UCSD-AML1 (cell line): ENCODE data around the gene SUSD4.

ENCODE experiments used
- DNase-seq: peaks from one replicate; lab custom pipeline; 2025; ENCODE audit not compliant: unreplicated experiment; lab: John Stamatoyannopoulos, UW

The SUSD4 gene

DNA sequence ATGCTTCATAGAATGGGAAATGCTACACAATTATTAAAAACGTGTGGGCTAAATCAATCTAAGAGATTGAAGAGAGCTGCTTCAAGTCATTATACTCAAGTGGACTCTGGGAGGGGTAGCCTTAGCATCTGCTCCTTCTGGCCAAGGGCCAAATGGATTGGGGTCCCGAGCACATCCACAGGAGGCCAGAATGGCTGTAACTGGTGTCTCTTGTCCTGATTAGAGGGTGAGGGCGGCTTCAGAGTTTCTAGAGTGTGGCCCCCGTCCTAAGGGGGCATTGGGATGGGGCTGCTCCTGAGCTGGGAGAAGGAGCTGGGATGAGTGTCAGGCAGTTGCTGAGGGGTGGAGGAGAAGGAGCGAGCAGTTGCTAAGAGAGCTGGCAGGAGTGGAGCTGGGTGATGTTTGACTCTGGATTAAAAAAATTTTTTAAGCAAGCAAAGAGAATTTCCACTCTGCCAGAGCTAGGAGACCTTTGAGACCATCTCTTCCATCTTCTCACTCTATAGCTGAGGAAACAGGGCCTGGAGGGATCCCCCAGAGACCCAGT lies 149.6 kb downstream of the SUSD4 start:
- DNase-seq = no peak

DNA sequence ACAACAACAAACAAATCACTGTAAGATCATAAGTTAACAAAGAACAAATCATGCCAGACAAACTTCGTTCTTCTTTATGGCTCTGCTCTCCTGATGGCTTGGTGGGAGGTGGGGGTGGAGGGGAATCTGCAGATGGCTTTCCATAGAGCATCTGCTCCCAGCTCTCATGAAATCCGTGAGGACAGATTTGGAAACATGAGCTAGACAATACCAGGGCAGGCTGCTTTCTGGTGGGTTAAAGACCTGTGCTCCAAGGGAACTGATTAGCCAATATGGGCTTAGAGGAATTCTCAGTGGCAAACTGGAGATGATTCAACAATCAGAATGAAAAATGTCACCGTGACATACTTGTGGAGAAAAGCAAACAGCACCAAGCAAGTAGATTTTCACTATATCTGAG lies 151.5 kb downstream of the SUSD4 start:
- no peak for DNase-seq

DNA sequence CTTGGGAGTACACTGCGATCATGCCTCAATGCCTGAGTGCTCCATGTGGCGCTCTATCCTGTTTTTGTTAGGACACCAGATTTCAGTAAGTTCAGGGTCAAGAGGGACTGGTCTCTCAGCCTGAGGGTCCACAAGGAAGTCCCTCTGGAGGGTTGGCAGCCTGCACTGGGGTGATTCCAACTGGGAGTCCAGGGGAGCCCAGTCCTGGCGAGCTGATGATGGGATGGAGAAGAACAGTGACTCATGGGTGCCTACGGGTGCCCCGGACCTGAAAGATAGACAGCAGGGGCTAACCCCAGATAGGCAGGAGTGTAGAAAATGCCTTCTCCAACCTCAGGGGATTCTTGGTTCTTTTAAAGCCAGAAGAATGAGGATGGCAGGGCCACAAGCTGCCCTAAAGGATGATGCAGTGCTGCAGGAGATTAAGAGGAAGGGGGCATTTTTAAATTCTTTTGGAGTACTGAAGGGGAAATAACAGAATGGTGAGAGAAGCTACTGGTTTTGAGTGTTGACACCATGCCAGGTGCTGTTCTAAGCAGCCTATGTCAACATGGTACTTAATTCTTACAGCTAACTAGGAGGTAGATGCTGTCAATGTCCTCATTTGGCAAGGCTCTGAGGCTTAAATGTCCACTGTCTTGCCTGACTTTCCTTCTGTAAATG lies 152.5 kb downstream of the SUSD4 start:
- DNase-seq = no peak

DNA sequence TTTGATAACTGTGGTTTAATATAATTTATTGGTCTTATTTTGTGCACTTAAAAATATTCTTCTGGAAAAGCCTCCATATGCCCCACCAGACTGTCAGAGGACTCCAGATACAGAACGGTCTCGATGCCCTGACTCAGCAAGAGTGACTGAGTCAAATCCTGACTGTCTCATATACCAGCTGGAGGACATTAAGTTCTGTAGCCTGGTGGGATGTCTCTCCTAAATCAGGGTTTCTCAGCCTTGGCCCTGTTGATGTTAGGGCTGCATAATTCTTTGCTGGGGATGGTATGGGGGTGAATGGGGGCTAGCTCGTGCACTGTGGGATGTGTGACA lies 153.2 kb downstream of the SUSD4 start:
- no peak for DNase-seq

DNA sequence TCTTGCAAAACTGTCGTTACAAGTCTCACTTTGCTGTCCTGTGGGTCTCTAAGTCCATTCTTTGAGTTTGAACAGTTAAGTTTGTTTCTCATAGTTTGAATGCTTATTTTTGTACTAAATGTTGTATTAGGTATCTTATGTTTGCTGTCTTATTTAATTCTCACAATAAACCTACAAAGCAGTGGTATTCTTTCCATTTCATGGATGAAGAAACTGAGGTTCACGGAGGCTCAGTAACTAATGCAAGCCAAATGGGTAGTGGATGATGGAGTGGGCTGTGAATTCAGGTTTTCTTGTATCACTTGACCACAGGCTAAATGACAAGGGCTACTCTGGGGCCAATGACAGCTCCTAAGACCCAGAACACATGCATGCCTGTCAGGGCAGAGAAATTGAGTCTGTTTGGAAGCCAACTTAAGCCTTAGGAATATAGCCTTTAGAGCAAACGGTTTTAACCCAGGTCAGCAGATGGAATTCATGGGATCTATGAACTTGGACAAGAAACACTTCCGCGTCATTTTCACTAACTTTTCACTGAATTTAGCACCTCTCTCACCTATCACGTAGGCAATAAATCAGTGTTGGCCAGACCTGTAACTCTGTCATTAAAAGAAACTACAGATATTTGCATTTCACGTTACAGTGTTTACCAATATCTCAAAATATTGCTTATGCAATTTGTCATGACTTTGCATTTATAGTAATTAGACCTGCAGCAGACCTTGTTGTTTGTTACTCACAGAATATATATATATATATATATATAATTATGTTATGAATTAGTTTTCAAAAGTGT lies 153.8 kb downstream of the SUSD4 start:
- DNase-seq = no peak

DNA sequence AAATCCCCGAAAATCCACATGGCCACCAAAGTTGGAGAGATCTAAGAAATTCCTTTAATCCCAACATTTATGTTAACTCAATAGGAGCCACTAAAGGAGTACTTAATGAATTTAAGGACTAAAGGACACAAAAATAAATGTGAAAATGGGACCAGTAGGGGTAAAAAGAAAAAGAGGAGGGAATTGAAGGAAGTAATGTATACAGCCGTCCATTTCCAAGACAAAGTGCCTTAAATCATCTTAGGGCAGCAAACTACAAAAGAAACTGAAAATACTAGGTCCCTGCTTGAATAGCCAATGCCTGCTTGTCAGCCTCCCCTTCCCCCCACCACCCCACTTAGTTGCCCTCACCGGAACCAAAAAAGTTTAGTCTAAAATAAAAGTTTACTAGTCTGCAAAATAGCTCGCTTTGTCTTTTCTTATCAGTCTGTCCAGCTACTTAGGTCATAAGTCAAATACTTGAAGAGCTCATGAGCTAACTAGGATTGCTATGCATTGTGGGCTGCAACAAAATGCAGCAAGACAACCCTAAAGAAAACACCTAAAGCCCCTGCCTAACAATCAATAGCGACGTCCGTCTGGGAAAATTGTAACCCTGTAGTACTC lies 154.6 kb downstream of the SUSD4 start:
- no peak for DNase-seq

DNA sequence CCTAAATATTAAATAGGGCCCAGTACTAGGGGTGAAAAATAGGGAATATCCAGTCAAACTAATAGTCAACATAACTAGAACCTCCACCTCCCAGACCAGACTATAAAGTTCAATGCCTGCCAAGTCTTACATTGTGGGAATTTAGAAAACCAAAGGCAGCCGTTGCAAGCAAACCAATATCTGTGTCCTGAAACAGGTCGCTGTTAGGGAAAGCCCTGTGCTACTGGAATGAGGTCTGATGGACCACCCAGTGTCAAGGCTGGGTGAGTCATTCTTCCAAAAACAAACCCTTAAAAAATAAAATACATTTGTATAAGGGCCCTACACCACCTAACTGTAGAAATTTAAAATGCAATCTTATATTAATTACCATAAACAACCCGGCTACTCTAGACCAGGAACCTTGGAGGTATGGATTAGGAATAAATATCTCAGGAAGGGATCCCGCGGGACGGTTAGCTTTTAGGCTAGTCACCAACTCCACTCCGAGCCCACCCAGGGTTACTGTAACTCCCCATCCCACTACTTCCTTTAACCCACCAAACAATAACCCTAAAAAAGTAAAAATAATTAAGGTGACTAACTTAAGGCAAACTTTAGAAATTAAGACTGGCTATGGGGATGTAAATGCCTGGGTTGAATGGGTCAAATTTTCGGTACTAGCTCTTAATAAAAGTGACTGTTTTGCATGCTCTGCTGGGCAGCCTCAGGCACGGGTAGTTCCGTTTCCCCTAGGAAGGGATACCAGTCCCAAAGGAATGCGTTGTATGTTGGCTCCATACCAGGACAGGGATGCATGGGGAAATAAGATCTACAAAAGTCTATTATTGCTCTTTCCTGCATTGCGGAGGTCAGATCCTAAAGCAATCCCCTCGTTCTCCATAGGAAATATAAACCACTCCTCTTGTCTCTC lies 155.6 kb downstream of the SUSD4 start:
- no peak for DNase-seq

DNA sequence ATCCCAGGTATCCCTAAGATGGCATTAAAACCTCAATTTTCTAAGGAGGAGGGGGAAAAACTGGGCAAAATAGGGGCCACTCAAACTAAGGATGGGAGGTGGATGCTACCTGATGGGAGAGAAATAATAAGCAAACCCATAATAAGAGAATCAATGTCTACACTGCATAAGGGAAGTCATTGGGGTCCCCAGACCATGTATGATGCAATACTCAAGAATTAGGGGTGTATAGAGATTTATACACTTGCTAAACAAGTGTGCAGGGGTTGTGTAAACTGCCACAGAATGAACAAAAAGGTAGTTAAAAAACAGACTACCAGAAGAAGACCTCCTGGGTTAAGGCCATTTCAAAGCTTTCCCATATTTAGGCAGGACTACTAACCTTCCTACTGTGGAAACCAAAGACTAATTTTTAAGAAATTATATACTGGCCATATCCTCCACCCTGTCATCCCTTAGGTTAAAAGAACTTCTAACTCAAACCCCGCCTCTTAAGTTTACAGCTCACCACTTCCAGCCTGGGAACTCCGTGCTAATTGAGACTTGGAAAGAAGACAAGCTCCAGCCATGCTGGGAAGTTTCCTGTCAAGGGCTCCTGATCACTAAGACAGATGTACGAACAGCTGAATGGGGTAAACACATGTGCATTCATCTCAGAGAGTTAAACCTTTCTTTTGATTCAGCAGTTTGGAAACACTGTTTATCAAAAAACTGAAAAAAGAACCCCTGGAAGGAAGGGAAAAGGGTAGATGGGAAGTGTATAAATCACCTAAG lies 156.5 kb downstream of the SUSD4 start:
- DNase-seq = no peak

DNA sequence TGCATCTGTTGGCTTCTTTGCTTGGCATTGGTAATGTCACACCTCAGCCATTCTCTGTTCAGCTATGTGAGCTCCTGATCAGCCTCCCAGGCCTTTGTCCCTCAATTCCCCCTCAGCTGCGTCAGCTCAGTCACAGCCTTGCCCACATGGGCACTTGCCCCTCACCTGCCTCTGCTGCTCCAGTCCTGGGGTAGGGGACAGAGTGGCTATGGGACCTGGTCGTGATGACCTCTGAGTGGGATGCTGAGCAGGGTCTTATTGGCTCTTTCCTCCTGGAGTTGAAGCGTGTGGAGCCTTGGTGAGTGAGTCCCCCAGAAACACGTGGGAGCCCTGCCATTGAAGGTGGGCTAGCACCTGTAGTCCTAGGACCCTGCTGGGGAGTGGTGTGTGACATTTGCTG lies 159.6 kb downstream of the SUSD4 start:
- DNase-seq = no peak

DNA sequence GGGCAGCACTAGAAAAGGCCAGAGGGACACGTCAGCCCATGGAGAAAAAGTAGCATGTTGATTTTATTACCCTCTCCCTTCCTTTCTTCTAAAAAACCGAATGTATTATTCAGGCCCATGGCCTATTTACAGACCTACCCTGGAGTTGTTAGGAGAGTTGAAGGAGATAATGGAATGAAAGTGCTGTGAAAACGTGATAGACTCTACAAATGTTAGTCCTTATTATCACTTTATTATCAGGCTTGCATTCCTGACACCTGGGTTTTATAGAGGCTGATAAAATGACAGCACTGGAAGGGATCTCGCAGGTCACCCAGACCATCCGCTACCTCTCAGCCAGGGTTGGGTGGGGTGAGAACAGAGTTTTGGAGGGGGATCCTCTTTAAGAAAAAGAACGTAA lies 160.3 kb downstream of the SUSD4 start:
- no peak for DNase-seq

DNA sequence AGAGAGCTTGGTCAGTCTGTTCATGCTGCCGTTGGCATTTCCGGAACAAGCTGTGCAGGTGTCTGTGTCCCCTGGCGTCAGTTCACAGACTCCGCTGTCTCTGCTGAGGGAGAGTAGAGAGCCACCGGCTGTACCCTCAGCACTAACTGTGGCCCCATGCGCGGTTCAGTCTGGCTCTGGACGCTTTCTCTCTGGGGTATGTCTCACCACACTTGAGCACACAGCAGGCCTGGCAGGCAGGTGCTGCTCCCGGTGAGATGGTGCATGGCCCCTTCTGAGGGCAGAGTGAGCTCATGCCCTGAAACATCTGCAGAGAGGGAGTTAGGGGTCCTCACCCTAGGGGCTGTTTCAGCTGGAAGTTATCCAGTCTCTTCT lies 161.0 kb downstream of the SUSD4 start:
- DNase-seq = no peak

DNA sequence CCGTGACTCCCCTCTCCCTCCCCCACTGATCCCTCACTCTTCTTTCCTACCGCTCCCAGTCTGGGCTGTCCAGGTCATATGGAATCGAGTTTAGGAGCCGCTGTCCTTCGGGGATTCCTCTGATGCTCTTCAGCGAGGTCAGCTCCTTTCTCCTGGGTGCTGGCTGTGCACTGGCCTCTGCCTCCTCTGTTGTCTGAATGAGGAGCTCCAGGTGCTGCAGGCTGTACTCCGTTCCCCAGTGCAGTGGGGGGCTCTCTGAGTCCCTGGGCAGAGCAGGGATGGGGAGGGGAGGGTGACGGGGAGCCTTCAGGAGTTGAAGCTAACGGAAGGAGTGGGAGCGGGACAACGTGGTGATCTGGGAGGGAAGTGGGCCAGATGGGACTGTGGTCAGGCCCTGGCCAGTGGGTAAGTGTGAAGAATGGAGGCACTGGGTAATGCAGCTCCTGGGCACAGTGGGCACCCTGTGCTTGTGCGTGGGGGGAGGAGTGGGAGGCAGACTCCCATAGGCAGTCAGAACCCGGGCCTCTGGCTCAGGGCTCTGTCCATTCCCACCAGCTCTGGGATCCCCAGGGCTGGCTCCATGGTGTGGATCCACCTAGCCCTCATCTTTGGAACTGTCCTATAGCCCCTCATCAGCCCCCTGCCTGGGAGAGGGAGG lies 161.5 kb downstream of the SUSD4 start:
- no peak for DNase-seq

DNA sequence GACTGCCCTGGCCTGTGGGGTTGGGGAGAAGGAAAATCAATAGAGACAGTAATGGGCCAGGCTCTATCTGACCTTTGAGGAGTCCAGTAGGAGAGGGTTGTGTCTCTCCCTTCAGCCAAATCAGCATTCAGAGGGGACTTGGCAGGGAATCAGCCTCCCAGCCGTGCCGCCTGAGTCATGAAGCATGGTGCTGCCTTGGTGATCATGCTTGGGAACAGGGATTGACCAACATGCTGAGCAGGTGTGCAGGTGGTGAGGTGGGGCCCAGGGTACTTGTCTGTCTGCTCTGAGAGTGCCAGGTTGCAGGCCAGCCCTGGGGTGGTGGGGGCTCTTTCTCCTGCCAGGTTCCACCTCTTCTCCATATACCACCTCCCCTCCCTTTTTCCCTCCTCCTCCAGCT lies 162.0 kb downstream of the SUSD4 start:
- DNase-seq = no peak

DNA sequence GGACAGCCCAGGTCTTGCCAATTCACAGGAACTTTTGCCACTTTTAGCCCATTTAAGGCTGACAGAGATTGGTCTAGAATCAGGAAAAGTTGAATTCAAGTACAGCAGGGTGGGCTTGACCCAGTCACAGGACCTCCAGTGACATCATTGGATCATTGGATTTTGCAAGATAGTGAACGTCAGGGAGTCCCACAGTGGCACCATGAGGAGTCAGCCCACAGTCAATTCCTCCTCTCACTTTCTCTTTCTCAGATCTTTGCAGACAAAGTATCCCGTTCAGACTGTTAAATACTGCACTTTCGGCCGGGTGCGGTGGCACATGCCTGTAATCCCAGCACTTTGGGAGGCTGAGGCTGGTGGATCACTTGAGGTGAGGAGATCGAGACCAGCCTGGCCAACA lies 163.1 kb downstream of the SUSD4 start:
- no peak for DNase-seq

DNA sequence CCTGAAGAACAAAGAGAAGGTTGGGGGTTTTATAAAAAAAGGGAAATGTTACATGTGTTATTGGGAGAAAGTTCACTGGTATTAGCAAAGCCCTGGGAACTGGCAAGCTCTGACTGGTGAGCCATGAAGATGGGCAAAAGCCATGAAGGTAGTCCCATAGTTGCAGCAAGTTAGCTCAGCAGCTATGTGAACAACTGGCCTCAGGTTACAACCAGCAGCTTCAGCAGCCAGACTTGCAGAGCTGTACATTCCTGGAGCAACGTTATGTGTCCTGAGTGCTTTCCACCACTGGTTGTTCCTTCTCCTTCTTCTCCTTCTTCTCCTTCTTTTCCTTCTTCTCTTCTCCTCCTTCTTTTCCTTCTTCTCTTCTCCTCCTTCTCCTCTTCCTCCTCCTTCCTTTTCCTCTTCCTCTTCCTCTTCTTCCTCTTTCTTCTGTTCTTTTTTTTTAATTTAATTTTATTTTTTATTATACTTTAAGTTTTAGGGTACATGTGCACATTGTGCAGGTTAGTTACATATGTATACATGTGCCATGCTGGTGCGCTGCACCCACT lies 164.8 kb downstream of the SUSD4 start:
- no peak for DNase-seq

DNA sequence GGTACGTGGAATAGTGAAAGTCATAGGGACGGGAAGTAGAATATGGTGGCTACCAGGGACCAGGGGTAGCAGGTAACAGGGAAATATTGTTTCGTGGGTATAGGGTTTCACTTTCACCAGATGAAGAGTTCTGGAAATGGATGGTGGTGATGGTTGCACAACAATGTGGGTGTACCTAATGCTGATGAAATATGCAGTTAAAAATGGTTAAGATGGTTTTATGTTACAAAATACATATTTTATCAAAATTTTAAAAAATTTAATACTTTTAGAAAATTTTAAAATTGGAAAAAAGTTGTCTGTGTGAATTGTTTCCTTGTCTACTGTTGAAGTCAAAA lies 165.4 kb downstream of the SUSD4 start:
- no peak for DNase-seq

DNA sequence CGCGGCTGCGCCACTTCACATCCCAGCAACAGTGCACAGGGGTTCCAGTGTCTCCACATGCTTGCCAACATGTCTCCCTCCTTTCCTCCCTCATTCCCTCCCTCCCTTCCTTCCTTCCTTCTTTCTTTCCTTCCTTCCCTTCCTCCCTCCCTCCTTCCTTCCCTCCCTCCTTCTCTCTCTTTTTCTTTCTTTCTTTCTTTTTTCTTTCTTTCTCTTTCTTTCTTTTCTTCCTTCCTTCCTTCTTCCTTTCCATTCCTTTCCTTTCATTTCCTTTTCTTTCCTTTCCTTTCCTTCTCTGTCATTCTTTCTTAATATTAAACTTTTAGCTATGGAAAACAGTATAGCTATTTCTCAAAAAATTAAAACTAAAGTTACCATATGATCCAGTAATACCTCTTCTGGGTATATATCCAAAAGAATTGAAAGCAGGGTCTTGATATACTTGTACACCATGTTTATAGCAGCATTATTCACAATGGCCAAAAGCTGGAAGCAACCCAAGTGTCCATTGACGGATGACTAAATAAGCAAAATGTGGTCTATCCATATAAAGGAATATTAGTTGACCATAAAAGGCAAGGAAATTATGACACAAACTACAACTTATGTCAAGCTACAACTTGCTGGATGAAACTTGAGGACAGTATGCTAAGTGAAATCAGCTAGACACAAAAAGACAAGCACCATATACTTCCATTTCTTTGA lies 165.9 kb downstream of the SUSD4 start:
- no peak for DNase-seq

DNA sequence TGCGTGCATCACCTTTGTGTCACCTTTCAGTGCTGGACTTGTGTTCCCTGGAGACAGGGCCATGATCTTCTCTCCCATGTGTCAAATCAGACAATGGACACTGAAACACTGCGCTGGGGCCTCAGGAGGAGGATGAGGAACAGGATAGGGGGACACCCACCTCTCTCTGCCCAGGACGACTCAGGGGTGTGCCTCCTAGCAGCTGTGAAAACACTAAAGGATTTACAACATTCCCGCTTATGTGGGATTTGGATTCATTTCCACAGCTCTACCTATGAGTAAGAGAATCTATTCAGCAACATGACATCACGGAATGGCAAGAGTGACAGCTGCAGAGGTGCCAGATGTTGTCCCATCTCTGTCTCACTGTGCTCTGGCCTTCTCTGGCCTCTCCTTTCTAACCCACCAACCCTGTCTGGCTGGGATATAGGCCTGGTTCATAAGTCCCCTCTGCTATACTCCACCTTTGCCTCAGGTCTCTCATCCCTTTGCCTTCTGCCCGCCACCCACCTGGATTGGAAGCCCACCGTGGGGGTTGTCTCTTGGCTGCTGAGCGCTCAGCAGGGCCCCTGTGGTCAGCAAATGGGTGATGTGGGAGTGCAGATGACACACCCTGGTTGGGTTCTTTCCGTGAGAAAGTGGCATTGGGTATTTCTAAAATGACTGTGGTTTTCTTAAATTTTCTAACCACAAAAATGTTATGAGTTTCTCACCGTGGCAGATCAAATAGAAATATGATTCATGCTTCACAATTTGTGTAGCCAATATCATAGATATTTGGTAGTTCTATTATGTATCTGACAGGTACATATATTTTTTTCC lies 173.9 kb downstream of the SUSD4 start:
- DNase-seq = no peak
